CD4-positive, alpha-beta T cell (primary cell): Measurements from ENCODE around the gene DBH. TPM values are rescaled to one million over a fixed set of nuclear protein-coding genes. Genes with fewer than 3 reads are reported as not detected.
A peak's percentile ranks its signal among the peaks of the same experiment; 100 is the strongest.

Source experiments
- ATAC-seq: fragments of 200-7000 bp; cut with Tn5 transposase; one replicate; pipeline ENCODE4 v1.10.0; 2022; ENCODE audit warnings: mild to moderate bottlenecking; ENCODE audit not compliant: poor library complexity
- CTCF ChIA-PET: fragments of 350-600 bp; sonication (Branson Sonifier 250); formaldehyde crosslinking; loops from one replicate; lab custom pipeline; 2021; ENCODE audit warnings: antibody characterized with exemption, inconsistent platforms; lab: Charles Lee
- POLR2A ChIA-PET: fragments of 350-600 bp; sonication (Branson Sonifier 250); formaldehyde crosslinking; loops from one replicate; lab custom pipeline; 2021; ENCODE audit warnings: antibody characterized with exemption, inconsistent platforms; lab: Charles Lee
- DNase-seq, 14 experiments: peaks; one replicate each; pipeline ENCODE4 v3.0.0-alpha.2; 2013 to 2020; ENCODE audit warnings: mixed read lengths in 2 of 14
- H3K27ac ChIP-seq, 2 donors: one replicate each; pipeline versions ENCODE4 v1.5.1 to v1.7.0; 2013; ENCODE audit warnings: low read length in 2 of 2, low read depth in 1 of 2, mild to moderate bottlenecking in 1 of 2
- H3K27me3 ChIP-seq, 2 experiments: 1 replicate in 1 of 2; 2 replicates in 1 of 2; pipeline versions ENCODE4 v1.6.1 to v1.7.0; 2013; ENCODE audit warnings: low read length in 2 of 2, control low read depth in 1 of 2, mild to moderate bottlenecking in 1 of 2, moderate library complexity in 1 of 2; ENCODE audit not compliant: insufficient read depth in 2 of 2, control insufficient read depth in 1 of 2
- H3K36me3 ChIP-seq: one replicate; pipeline ENCODE4 v1.6.1; 2013; ENCODE audit warnings: low read length, control low read depth; ENCODE audit not compliant: insufficient read depth
- H3K4me1 ChIP-seq: one replicate; pipeline ENCODE4 v1.6.1; 2013; ENCODE audit warnings: low read length, control low read depth; ENCODE audit not compliant: insufficient read depth
- H3K4me3 ChIP-seq: one replicate; pipeline ENCODE4 v1.5.1; 2013; ENCODE audit warnings: mild to moderate bottlenecking, low read length, moderate library complexity
- H3K9me3 ChIP-seq, 2 experiments: 1 replicate in 1 of 2; 2 replicates in 1 of 2; pipeline versions ENCODE4 v1.6.1 to v1.7.0; 2013; ENCODE audit warnings: low read length in 2 of 2, mild to moderate bottlenecking in 2 of 2, control low read depth in 1 of 2, moderate library complexity in 1 of 2; ENCODE audit not compliant: control insufficient read depth in 1 of 2, insufficient read depth in 1 of 2
- H3K27ac Mint-ChIP-seq: one replicate; pipeline ENCODE4 v1.8.0; 2020; ENCODE audit warnings: mixed read lengths
- H3K27me3 Mint-ChIP-seq: one replicate; pipeline ENCODE4 v1.8.0; 2021; ENCODE audit warnings: mixed read lengths
- H3K36me3 Mint-ChIP-seq: one replicate; pipeline ENCODE4 v1.8.0; 2021; ENCODE audit warnings: low read depth, mixed read lengths
- H3K4me1 Mint-ChIP-seq: one replicate; pipeline ENCODE4 v1.8.0; 2021; ENCODE audit warnings: low read depth, mixed read lengths
- H3K4me3 Mint-ChIP-seq: one replicate; pipeline ENCODE4 v1.8.0; 2020; ENCODE audit warnings: mild to moderate bottlenecking, mixed read lengths
- H3K9me3 Mint-ChIP-seq: one replicate; pipeline ENCODE4 v1.8.0; 2020; ENCODE audit warnings: mixed read lengths
- CTCF ChIP-seq: fragments of 200-600 bp; IDR thresholded peaks from one replicate; pipeline ENCODE4 v1.8.0; 2022; ENCODE audit warnings: antibody characterized with exemption, mild to moderate bottlenecking
- intact Hi-C, 2 experiments: fragments of 100-400 bp; cut with DNase I in 1 of 2; cut with micrococcal nuclease in 1 of 2; formaldehyde crosslinking; loops; one replicate each; pipeline versions ENCODE4 v1.15.1 to v1.9.0; 2023 to 2025; cut with DNase I, micrococcal nuclease
- total RNA-seq, 174 experiments: library from RNA in 2 of 174; stranded (reverse) in 2 of 174; gene quantifications; one replicate each; pipeline ENCODE4 v1.2.3 and lab custom pipeline; 2021 to 2026

DBH gene
- total RNA-seq, 2 experiments from 2014 or later: 1.7 to 1.8 TPM

- Mint-ChIP-seq H3K4me1 (peaks cover 6% of the 10 kb centered on the region), H3K27me3 (no peaks in the 10 kb centered on the region), H3K27ac (no peak overlapping the region), H3K36me3 (no peaks in the 10 kb centered on the region), H3K9me3 (no peaks in the 10 kb centered on the region), H3K4me3 (no peak overlapping the region)
- no peak for DNase-seq
- Histone ChIP-seq H3K36me3 (no peaks in the 10 kb centered on the region), H3K27me3 (peaks cover 0 to 2% of the 10 kb centered on the region in 2 experiments), H3K9me3 (peaks cover 0 to 6% of the 10 kb centered on the region in 2 experiments), H3K4me3 (no peak overlapping the region), H3K27ac (no peak overlapping the region), H3K4me1 (no peaks in the 10 kb centered on the region)
- no peak for TF ChIP-seq CTCF
- POLR2A ChIA-PET: no interaction called here
- ATAC-seq: no peak
- CTCF ChIA-PET: no interaction called here
- intact Hi-C loops: no loop called here
Measured at GRCh38 chr9:133643978-133644760, 8.0 kb downstream of the DBH start.

GRCh38 chr9:133645021-133645765, 9.0 kb downstream of the DBH start:
- H3K27me3 ChIP-seq: peaks cover 0 to 2% of the 10 kb centered on the region in 2 experiments
- H3K4me1 ChIP-seq: no peaks in the 10 kb centered on the region
- TF ChIP-seq CTCF: no peak
- Mint-ChIP-seq H3K27ac (no peak overlapping the region), H3K27me3 (peaks cover 6% of the 10 kb centered on the region), H3K9me3 (no peaks in the 10 kb centered on the region), H3K4me3 (no peak overlapping the region), H3K4me1 (peaks cover 6% of the 10 kb centered on the region), H3K36me3 (no peaks in the 10 kb centered on the region)
- H3K4me3 ChIP-seq: no peak overlapping the region
- DNase-seq: no peak
- H3K36me3 ChIP-seq: no peaks in the 10 kb centered on the region
- H3K9me3 ChIP-seq: peaks cover 0 to 6% of the 10 kb centered on the region in 2 experiments
- intact Hi-C loops: no loop called here
- no peak for ATAC-seq
- no peak overlapping the region for H3K27ac ChIP-seq
- POLR2A ChIA-PET: no interaction called here
- CTCF ChIA-PET: interaction anchor here (0.6 kb wide), 1 partner anchor 634 kb away, joined by 3 read pairs; no protein-coding TSS in a partner anchor

GRCh38 chr9:133647148-133647547, 11.0 kb downstream of the DBH start:
- ATAC-seq: peak; percentile 61

More at GRCh38 chr9:133647148-133647547, 11.0 kb downstream of the DBH start:
- Histone ChIP-seq H3K4me3 (no peak overlapping the region), H3K27me3 (peaks cover 0 to 4% of the 10 kb centered on the region in 2 experiments), H3K4me1 (no peaks in the 10 kb centered on the region), H3K9me3 (peaks cover 0 to 6% of the 10 kb centered on the region in 2 experiments), H3K36me3 (no peaks in the 10 kb centered on the region), H3K27ac (no peak overlapping the region)
- H3K36me3 Mint-ChIP-seq: no peaks in the 10 kb centered on the region
- ChIA-PET CTCF (interaction anchor here (0.6 kb wide), 1 partner anchor 395 kb away, joined by 3 read pairs; no protein-coding TSS in a partner anchor), POLR2A (interaction anchor here (0.8 to 1.4 kb wide), 2 partner anchors 9 to 56 kb away, joined by 3 to 5 read pairs; no protein-coding TSS in a partner anchor)
- TF ChIP-seq CTCF: no peak
- H3K4me3 Mint-ChIP-seq: no peak overlapping the region
- H3K4me1 Mint-ChIP-seq: peaks cover 6% of the 10 kb centered on the region
- H3K9me3 Mint-ChIP-seq: no peaks in the 10 kb centered on the region
- no peak overlapping the region for H3K27ac Mint-ChIP-seq
- peak in 1 of 14 experiments; percentile 28 for DNase-seq
- H3K27me3 Mint-ChIP-seq: peaks cover 6% of the 10 kb centered on the region
- intact Hi-C loops: no loop called here
